Upper lobe of left lung (tissue), 6 donors: Measurements from ENCODE around the gene NSMF. TPM values are rescaled to one million over a fixed set of nuclear protein-coding genes. Genes with fewer than 3 reads are reported as not detected.
A peak's percentile ranks its signal among the peaks of the same experiment; 100 is the strongest.

Experiments used
- ATAC-seq, 2 donors: fragments of 200-7000 bp; cut with Tn5 transposase; one replicate each; pipeline ENCODE4 v1.9.1; 2022; ENCODE audit warnings: mild to moderate bottlenecking in 2 of 2, moderate library complexity in 2 of 2; ENCODE audit not compliant: low FRiP score in 2 of 2
- DNase-seq, 2 donors: peaks; one replicate each; pipeline ENCODE4 v3.0.0-alpha.2; 2019 to 2020
- H3K27ac ChIP-seq, 4 donors: fragments of 200-600 bp; sonication (generic); one replicate each; pipeline ENCODE4 v1.5.1; 2016 to 2019
- H3K27me3 ChIP-seq, 4 donors: fragments of 200-600 bp; sonication (generic); one replicate each; pipeline ENCODE4 v1.5.1; 2017 to 2019
- H3K36me3 ChIP-seq, 4 donors: fragments of 200-600 bp; sonication (generic); one replicate each; pipeline ENCODE4 v1.5.1; 2016 to 2019
- H3K4me1 ChIP-seq, 4 donors: fragments of 200-600 bp; sonication (generic); one replicate each; pipeline ENCODE4 v1.5.1; 2018 to 2019
- H3K4me3 ChIP-seq, 4 donors: fragments of 200-600 bp; sonication (generic); one replicate each; pipeline ENCODE4 v1.5.1; 2017 to 2019; ENCODE audit warnings: mild to moderate bottlenecking in 2 of 4, moderate library complexity in 1 of 4
- H3K9me3 ChIP-seq, 4 donors: fragments of 200-600 bp; sonication (generic); one replicate each; pipeline ENCODE4 v1.5.1; 2018 to 2019
- CTCF ChIP-seq, 6 experiments: fragments of 450-650 bp in 4 of 6; fragments of 200-600 bp in 2 of 6; sonication (generic) in 2 of 6; IDR thresholded peaks; one replicate each; pipeline ENCODE4 v1.5.1; 2016 to 2019; ENCODE audit warnings: antibody characterized with exemption in 6 of 6
- EP300 ChIP-seq, 4 donors: sonication (generic); formaldehyde crosslinking; IDR thresholded peaks; one replicate each; pipeline ENCODE4 v1.5.1; 2017; ENCODE audit warnings: antibody characterized with exemption in 4 of 4, control low read depth in 2 of 4
- POLR2A ChIP-seq, 4 donors: fragments of 450-650 bp; IDR thresholded peaks; one replicate each; pipeline ENCODE4 v1.5.1; 2016 to 2017; ENCODE audit warnings: antibody characterized with exemption in 4 of 4, mild to moderate bottlenecking in 2 of 4
- POLR2AphosphoS5 ChIP-seq, 2 donors: sonication (generic); formaldehyde crosslinking; IDR thresholded peaks; one replicate each; pipeline ENCODE4 v1.5.1; 2017; ENCODE audit warnings: antibody characterized with exemption in 2 of 2
- WGBS, 2 donors: methylation state at CpG; one replicate each; pipeline ENCODE4 v1.1.5; 2017 to 2018; 5-methylcytosine and 5-hydroxymethylcytosine counted together
- total RNA-seq, 6 donors: library from RNA; depleted of rRNA in 4 of 6; stranded (reverse); fragments of >200 nt in 4 of 6; gene quantifications; one replicate each; pipeline versions ENCODE4 v1.1.0 to v1.2.1, GENCODE V29; 2016 to 2021
- donor health status: DM: no; HTN: no; CAD: no; lungs with moderate emphysema.
- donor health status: DM: no; HTN: yes; CAD: no; lungs with severe emphysema.

The NSMF gene
- total RNA-seq, 6 donors from 2014 or later = 20.4 to 57.6 (median 25.9) TPM

- ATAC-seq = no peak
- Histone ChIP-seq H3K9me3 (no peaks in the 10 kb centered on the region), H3K27me3 (no peaks in the 10 kb centered on the region), H3K4me1 (peaks cover 0 to 17% (median 13%) of the 10 kb centered on the region in 4 donors), H3K27ac (no peak overlapping the region), H3K36me3 (no peaks in the 10 kb centered on the region), H3K4me3 (no peak overlapping the region)
- no peak for TF ChIP-seq CTCF (IDR thresholded peaks at IDR 0.05)
- no peak for TF ChIP-seq POLR2AphosphoS5 (IDR thresholded peaks at IDR 0.05)
- TF ChIP-seq EP300 (IDR thresholded peaks at IDR 0.05) = no peak
- no peak for TF ChIP-seq POLR2A (IDR thresholded peaks at IDR 0.05)
- WGBS, 2 donors = 83 to 86% methylated on average over 5 of the region's 6 CpGs
- no peak for DNase-seq
Observed at GRCh38 chr9:137428311-137428630, 30.9 kb downstream of the NSMF start.

DNA sequence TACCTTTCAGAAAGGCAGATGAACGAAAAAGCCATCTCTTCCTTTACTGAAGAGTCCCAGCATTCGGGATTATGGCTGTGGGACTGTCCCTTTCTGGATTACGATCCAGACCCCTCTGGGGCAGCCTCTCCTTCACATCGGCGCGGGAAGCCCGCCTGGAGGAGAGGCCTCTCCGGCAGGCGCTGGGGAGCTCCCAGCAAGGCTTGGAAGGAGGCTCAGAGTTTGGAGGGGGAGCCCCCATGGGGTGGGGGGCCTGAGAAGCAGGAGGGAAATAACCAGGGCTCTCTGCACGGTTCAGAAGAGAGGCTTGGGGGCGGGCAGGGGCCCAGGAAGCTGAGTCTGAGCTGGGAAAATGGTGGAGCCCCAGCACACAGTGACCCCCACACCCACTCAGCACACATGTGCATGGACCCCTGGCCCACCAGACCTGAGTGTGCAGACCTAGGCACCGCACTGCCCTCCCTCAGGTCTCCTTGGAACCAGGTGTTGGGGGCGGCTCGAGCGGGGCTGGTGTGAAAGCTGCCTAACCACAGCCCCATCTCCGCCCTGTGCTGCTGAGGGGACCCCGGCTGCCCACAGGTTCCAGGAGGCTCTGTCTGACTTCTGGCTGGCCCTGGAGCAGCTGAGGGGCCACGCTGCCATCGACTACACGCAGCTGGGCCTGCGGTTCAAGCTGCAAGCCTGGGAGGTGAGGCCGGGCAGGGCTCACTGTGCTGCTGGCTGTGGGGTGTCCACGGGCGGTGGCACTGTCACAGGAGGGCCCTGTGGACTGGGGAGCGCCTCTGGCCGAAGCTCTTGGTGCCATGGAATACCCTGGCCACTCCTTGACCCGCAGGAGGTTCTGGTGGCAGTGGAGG is 31.5 kb downstream of the NSMF start:
- Histone ChIP-seq H3K4me3 (no peak overlapping the region), H3K36me3 (no peaks in the 10 kb centered on the region), H3K9me3 (no peaks in the 10 kb centered on the region), H3K27ac (no peak overlapping the region), H3K27me3 (no peaks in the 10 kb centered on the region), H3K4me1 (peaks cover 0 to 18% (median 13%) of the 10 kb centered on the region in 4 donors)
- DNase-seq (peak in 1 of 2 donors; percentile 59), ATAC-seq (no peak)
- WGBS, 2 donors = 79 to 86% methylated on average over 12 to 25 of the region's 27 CpGs
- TF ChIP-seq CTCF (IDR thresholded peaks at IDR 0.05) = no peak
- TF ChIP-seq EP300 (IDR thresholded peaks at IDR 0.05) = no peak
- TF ChIP-seq POLR2AphosphoS5 (IDR thresholded peaks at IDR 0.05) = no peak
- TF ChIP-seq POLR2A (IDR thresholded peaks at IDR 0.05) = no peak

GRCh38 chr9:137426018-137426681 is 33.0 kb downstream of the NSMF start:
- Histone ChIP-seq H3K36me3 (no peaks in the 10 kb centered on the region), H3K27ac (no peak overlapping the region), H3K9me3 (no peaks in the 10 kb centered on the region), H3K27me3 (no peaks in the 10 kb centered on the region), H3K4me1 (peaks cover 9 to 30% (median 22%) of the 10 kb centered on the region in 4 donors), H3K4me3 (no peak overlapping the region)
- ATAC-seq = no peak
- WGBS, 2 donors = 77 to 88% methylated on average over 13 to 18 of the region's 18 CpGs
- no peak for TF ChIP-seq POLR2A (IDR thresholded peaks at IDR 0.05)
- TF ChIP-seq CTCF (IDR thresholded peaks at IDR 0.05) = no peak
- TF ChIP-seq EP300 (IDR thresholded peaks at IDR 0.05) = no peak
- TF ChIP-seq POLR2AphosphoS5 (IDR thresholded peaks at IDR 0.05) = no peak
- peak in 1 of 2 donors; percentile 63 for DNase-seq

- no peaks in the 10 kb centered on the region for H3K27me3 ChIP-seq
- peaks cover 9 to 30% (median 22%) of the 10 kb centered on the region in 4 donors for H3K4me1 ChIP-seq
- peak overlapping the region; percentile 81 to 100 (median 86) for H3K4me3 ChIP-seq
- DNase-seq = peak in 1 of 2 donors; percentile 73
- no peaks in the 10 kb centered on the region for H3K9me3 ChIP-seq
- peak; percentile 39 to 55 for ATAC-seq
- H3K27ac ChIP-seq = peak overlapping the region; percentile 74 to 91 (median 83)
- no peaks in the 10 kb centered on the region for H3K36me3 ChIP-seq
- WGBS, 2 donors = 12 to 16% methylated on average over 9 to 24 of the region's 77 CpGs
- TF ChIP-seq CTCF (IDR thresholded peaks at IDR 0.05) (peak in 2 of 6 experiments; percentile 38 to 47), EP300 (IDR thresholded peaks at IDR 0.05) (no peak), POLR2A (IDR thresholded peaks at IDR 0.05) (peak in 1 of 4 donors; percentile 4)
Observed at GRCh38 chr9:137423514-137424291, 35.4 kb downstream of the NSMF start.
